22Rv1 (cell line): ENCODE data around the gene EXOSC5.
"Not testable (repeated sequence)": the region's sequence is repeated elsewhere in the genome, so short reads cannot be mapped to it uniquely, and the experiment has no call there.

ENCODE experiments used
- H3K27ac ChIP-seq: fragments of 450-650 bp; 2 replicates; pipeline ENCODE4 v1.5.1; 2017
- CTCF ChIP-seq: fragments of 450-650 bp; IDR thresholded peaks from 2 replicates; pipeline ENCODE4 v1.5.1; 2017; ENCODE audit warnings: mild to moderate bottlenecking
- ZFX ChIP-seq: fragments of 450-650 bp; IDR thresholded peaks from 2 replicates; pipeline ENCODE4 v1.6.1; 2017; ENCODE audit warnings: antibody characterized with exemption, borderline replicate concordance

The EXOSC5 gene

GRCh38 chr19:41437944-41438574, 40.9 kb upstream of the EXOSC5 start:
- TF ChIP-seq CTCF (no peak), ZFX (no peak)
- H3K27ac ChIP-seq: no peak overlapping the region

GRCh38 chr19:41436674-41436951, 39.5 kb upstream of the EXOSC5 start:
- no peak overlapping the region for H3K27ac ChIP-seq
- TF ChIP-seq CTCF (no peak), ZFX (no peak)

- H3K27ac ChIP-seq: no peak overlapping the region
- TF ChIP-seq CTCF (no peak), ZFX (no peak)
Measured at GRCh38 chr19:41435936-41436673, 38.9 kb upstream of the EXOSC5 start.

- H3K27ac ChIP-seq: not testable (repeated sequence)
Measured at GRCh38 chr19:41435376-41435775, 38.2 kb upstream of the EXOSC5 start.

GRCh38 chr19:41434450-41434849, 37.3 kb upstream of the EXOSC5 start:
- no peak for TF ChIP-seq ZFX
- TF ChIP-seq CTCF: no peak
- H3K27ac ChIP-seq: no peak overlapping the region

- no peak for TF ChIP-seq ZFX
- no peak for TF ChIP-seq CTCF
- no peak overlapping the region for H3K27ac ChIP-seq
Measured at GRCh38 chr19:41433171-41433570, 36.0 kb upstream of the EXOSC5 start.

GRCh38 chr19:41431426-41432386, 34.5 kb upstream of the EXOSC5 start:
- no peak for TF ChIP-seq ZFX
- TF ChIP-seq CTCF: no peak
- H3K27ac ChIP-seq: no peak overlapping the region
